ENCODE measurements around the gene KRT31. TPM values are rescaled to one million over a fixed set of nuclear protein-coding genes. Genes with fewer than 3 reads are reported as not detected.

The KRT31 gene
- polyA plus RNA-seq, 1 donor = not detected

DNA sequence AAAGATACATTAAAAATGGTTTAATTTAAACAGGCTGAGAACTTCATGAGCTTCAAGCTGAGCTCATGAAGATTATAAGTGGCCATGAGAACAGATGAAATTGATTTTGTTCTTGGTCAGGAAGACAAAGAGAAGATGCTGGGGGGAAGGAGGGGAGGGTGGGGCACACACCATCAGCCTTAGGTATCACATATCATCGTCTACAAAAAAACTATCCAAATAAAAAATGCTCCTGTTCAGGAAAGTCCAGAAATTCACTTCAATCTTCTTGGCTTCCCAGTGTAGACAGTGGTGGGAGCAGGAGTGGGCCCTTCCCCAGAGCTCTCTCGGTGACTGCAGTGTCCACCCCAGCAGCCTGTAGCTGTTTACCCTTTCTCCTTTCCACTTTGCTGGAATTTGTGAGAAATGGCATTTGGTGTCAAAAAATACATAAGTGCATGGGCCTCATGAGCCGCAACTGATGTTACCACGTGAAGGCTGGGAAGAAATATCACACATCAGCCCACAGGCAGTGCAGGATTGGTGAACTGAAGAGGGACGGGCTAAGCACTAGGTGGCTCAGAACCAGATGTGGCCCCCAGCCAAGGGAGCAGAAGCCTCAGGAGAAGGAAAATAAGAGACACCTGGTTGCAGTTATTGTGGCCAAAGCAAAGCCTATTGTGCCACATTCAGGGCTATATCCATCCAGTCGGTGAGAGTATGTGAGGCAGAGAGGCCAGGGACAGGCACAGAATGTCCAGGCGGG lies 20.9 kb upstream of the KRT31 start:
- Histone ChIP-seq H3K4me3 (ENCODE audit: low read length) (no peak overlapping the region), H3K27ac (ENCODE audit: low read length) (no peak overlapping the region), H3K36me3 (ENCODE audit: control insufficient read depth, insufficient read depth, low read length) (no peaks in the 10 kb centered on the region), H3K9me3 (ENCODE audit: control insufficient read depth, low read depth, low read length) (no peaks in the 10 kb centered on the region), H3K4me1 (ENCODE audit: control insufficient read depth, insufficient read depth, low read length) (no peaks in the 10 kb centered on the region), H3K27me3 (ENCODE audit: control insufficient read depth, insufficient read depth, low read length) (no peaks in the 10 kb centered on the region)
- no CpG with 5 or more reads among the region's 7 CpGs for WGBS (ENCODE audit: insufficient coverage, low lambda C conversion rate)
- no peak for DNase-seq

GRCh38 chr17:41417576-41418015 lies 20.2 kb upstream of the KRT31 start:
- 86% methylated on average over 1 of the region's 4 CpGs for WGBS (ENCODE audit: insufficient coverage, low lambda C conversion rate)
- no peaks in the 10 kb centered on the region for H3K36me3 ChIP-seq (ENCODE audit: control insufficient read depth, insufficient read depth, low read length)
- H3K4me1 ChIP-seq (ENCODE audit: control insufficient read depth, insufficient read depth, low read length) = no peaks in the 10 kb centered on the region
- no peak overlapping the region for H3K4me3 ChIP-seq (ENCODE audit: low read length)
- DNase-seq = no peak
- H3K9me3 ChIP-seq (ENCODE audit: control insufficient read depth, low read depth, low read length) = no peaks in the 10 kb centered on the region
- no peaks in the 10 kb centered on the region for H3K27me3 ChIP-seq (ENCODE audit: control insufficient read depth, insufficient read depth, low read length)
- H3K27ac ChIP-seq (ENCODE audit: low read length) = no peak overlapping the region

GRCh38 chr17:41417127-41417526 lies 19.7 kb upstream of the KRT31 start:
- no peak overlapping the region for H3K27ac ChIP-seq (ENCODE audit: low read length)
- no peaks in the 10 kb centered on the region for H3K4me1 ChIP-seq (ENCODE audit: control insufficient read depth, insufficient read depth, low read length)
- no peaks in the 10 kb centered on the region for H3K36me3 ChIP-seq (ENCODE audit: control insufficient read depth, insufficient read depth, low read length)
- no peaks in the 10 kb centered on the region for H3K9me3 ChIP-seq (ENCODE audit: control insufficient read depth, low read depth, low read length)
- no peak for DNase-seq
- no CpG with 5 or more reads among the region's 6 CpGs for WGBS (ENCODE audit: insufficient coverage, low lambda C conversion rate)
- no peaks in the 10 kb centered on the region for H3K27me3 ChIP-seq (ENCODE audit: control insufficient read depth, insufficient read depth, low read length)
- no peak overlapping the region for H3K4me3 ChIP-seq (ENCODE audit: low read length)

DNA sequence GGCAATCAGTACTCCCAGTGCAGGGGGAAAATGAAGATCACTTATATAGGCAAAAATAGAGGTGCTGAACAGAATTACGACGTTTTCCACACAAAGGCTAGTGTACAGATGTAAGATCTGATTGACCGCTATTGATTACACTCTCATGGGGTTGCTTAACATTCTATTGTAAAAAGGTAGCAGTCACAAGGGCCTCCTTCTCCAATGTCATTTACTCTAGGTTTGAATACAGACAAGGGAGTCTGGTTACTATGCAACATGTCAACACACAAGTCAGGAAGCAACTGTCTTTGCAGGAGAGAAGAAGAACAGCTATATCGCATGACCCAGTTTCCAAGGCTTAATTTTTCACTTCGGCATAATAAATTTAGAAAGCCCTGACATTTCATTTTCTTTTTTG lies 19.1 kb upstream of the KRT31 start:
- Histone ChIP-seq H3K27ac (ENCODE audit: low read length) (no peak overlapping the region), H3K36me3 (ENCODE audit: control insufficient read depth, insufficient read depth, low read length) (no peaks in the 10 kb centered on the region), H3K9me3 (ENCODE audit: control insufficient read depth, low read depth, low read length) (no peaks in the 10 kb centered on the region), H3K4me1 (ENCODE audit: control insufficient read depth, insufficient read depth, low read length) (no peaks in the 10 kb centered on the region), H3K27me3 (ENCODE audit: control insufficient read depth, insufficient read depth, low read length) (no peaks in the 10 kb centered on the region), H3K4me3 (ENCODE audit: low read length) (no peak overlapping the region)
- 88% methylated on average over 1 of the region's 5 CpGs for WGBS (ENCODE audit: insufficient coverage, low lambda C conversion rate)
- DNase-seq = no peak

DNA sequence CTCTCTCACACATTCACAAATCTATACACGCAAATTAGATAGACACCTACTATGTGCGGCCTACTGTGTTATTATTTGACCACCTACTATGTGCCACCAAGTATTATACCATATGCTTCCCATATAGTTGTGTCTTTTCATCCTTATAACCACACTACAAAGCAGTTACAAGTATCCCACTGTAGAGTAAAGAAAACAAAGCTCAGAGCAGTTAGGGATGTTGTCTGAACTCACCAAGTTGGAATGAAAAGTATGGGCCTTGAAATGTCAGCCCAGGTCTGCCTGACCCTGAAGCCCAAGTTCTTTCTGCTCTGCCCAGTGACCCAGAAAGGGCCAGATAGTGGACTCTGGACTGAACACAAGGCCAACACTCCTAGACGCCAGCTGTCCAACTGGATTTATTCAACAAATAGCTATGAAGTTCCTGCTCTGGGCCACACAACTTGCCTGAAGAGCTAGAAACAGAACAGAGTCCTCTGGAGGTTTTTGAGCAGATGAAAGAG lies 18.5 kb upstream of the KRT31 start:
- Histone ChIP-seq H3K4me1 (ENCODE audit: control insufficient read depth, insufficient read depth, low read length) (no peaks in the 10 kb centered on the region), H3K27me3 (ENCODE audit: control insufficient read depth, insufficient read depth, low read length) (no peaks in the 10 kb centered on the region), H3K4me3 (ENCODE audit: low read length) (no peak overlapping the region), H3K9me3 (ENCODE audit: control insufficient read depth, low read depth, low read length) (no peaks in the 10 kb centered on the region), H3K36me3 (ENCODE audit: control insufficient read depth, insufficient read depth, low read length) (no peaks in the 10 kb centered on the region), H3K27ac (ENCODE audit: low read length) (no peak overlapping the region)
- DNase-seq = no peak
- 65% methylated on average over 2 of the region's 3 CpGs for WGBS (ENCODE audit: insufficient coverage, low lambda C conversion rate)

- no peaks in the 10 kb centered on the region for H3K4me1 ChIP-seq (ENCODE audit: control insufficient read depth, insufficient read depth, low read length)
- no peak overlapping the region for H3K27ac ChIP-seq (ENCODE audit: low read length)
- no peak for DNase-seq
- WGBS (ENCODE audit: insufficient coverage, low lambda C conversion rate) = no CpG with 5 or more reads among the region's 4 CpGs
- H3K9me3 ChIP-seq (ENCODE audit: control insufficient read depth, low read depth, low read length) = no peaks in the 10 kb centered on the region
- no peaks in the 10 kb centered on the region for H3K27me3 ChIP-seq (ENCODE audit: control insufficient read depth, insufficient read depth, low read length)
- no peak overlapping the region for H3K4me3 ChIP-seq (ENCODE audit: low read length)
- H3K36me3 ChIP-seq (ENCODE audit: control insufficient read depth, insufficient read depth, low read length) = no peaks in the 10 kb centered on the region
Observed at GRCh38 chr17:41415411-41415810, 18.0 kb upstream of the KRT31 start.

DNA sequence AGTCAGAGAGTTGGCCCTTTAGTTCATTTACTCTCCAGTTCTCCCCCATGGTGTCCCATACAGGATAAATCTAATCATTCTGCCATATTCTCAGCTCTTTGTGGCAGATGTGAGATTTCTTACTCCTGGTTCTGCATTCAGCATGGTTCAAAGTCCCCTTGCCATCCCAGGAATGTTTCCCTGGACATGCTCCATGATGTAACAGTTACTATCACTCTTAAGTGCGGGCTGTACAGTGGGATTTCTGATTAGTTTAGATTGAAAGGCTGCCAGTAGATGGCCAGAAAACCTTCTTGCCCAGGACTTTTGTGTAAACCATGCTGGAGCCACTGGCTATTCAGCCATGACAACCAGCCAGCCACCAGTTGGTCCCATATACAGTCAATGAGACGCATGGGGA lies 16.6 kb upstream of the KRT31 start:
- Histone ChIP-seq H3K27me3 (ENCODE audit: control insufficient read depth, insufficient read depth, low read length) (no peaks in the 10 kb centered on the region), H3K27ac (ENCODE audit: low read length) (no peak overlapping the region), H3K4me3 (ENCODE audit: low read length) (no peak overlapping the region), H3K4me1 (ENCODE audit: control insufficient read depth, insufficient read depth, low read length) (no peaks in the 10 kb centered on the region), H3K9me3 (ENCODE audit: control insufficient read depth, low read depth, low read length) (no peaks in the 10 kb centered on the region), H3K36me3 (ENCODE audit: control insufficient read depth, insufficient read depth, low read length) (no peaks in the 10 kb centered on the region)
- no peak for DNase-seq
- no CpG with 5 or more reads among the region's 2 CpGs for WGBS (ENCODE audit: insufficient coverage, low lambda C conversion rate)

DNA sequence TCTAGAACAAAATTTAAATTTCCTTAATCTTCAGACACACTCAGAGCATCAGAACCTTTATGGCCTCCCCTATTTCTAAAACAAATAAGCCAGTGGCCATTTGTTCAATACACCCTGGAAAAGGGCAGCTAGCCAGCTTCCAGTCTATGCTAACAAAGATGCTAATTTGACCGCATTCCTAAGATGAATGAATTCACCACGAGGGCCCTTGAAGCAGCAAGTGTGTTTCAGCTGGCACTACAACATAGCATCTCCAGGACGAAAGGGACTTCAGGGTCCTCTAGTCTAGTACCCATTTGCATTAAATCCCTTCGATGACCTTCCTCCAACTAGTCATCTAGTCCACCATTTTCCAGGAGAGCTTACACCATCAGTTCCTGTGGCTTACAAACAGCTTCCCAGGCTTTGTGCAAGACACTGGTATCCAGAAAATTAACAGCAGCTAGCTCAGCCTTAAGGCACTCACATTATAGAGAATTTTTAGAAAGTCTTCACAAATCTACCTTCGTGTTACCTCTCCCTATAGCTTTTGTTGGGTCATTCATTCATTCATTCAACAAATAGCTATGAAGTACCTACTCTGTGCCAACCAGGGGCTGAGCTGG lies 16.0 kb upstream of the KRT31 start:
- WGBS (ENCODE audit: insufficient coverage, low lambda C conversion rate) = 69% methylated on average over 2 of the region's 5 CpGs
- no peaks in the 10 kb centered on the region for H3K9me3 ChIP-seq (ENCODE audit: control insufficient read depth, low read depth, low read length)
- H3K4me1 ChIP-seq (ENCODE audit: control insufficient read depth, insufficient read depth, low read length) = no peaks in the 10 kb centered on the region
- H3K4me3 ChIP-seq (ENCODE audit: low read length) = no peak overlapping the region
- no peaks in the 10 kb centered on the region for H3K27me3 ChIP-seq (ENCODE audit: control insufficient read depth, insufficient read depth, low read length)
- DNase-seq = no peak
- H3K36me3 ChIP-seq (ENCODE audit: control insufficient read depth, insufficient read depth, low read length) = no peaks in the 10 kb centered on the region
- H3K27ac ChIP-seq (ENCODE audit: low read length) = no peak overlapping the region

DNA sequence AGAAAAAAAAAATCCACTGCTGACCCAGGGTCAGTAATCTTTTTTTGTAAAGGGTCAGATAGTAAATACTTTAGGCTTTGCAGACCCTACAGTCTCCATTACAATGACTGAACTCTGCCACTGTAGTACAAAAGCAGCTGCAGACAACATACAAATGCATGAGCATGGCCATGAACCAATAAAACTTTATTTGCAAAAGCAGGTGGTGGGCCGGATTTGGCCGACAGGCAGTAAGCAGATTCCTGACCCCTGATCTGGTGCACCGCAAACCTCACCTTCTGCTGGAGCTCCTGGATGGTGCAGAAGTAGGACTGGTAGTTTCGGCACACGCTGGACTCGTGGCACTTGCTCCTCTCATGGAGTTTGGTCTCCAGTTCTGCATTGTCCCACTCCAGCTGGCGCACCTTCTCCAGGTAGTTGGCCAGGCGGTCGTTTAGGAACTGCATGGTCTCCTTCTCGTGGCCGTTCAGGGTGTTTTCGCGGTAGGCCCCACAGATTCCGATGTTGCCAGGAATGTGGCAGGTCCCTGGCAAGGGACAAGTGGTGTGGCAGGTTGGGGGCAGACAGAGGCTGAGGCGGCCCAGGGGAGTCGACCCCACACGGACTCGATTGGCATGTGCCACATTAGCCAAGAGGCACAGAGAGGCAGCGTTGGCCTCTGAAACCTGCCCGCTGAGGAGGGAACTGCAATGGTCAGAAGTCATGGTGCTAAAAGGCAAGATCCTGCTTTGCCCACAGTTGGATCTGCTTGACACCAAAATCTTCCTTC lies 13.8 kb upstream of the KRT31 start:
- H3K27me3 ChIP-seq (ENCODE audit: control insufficient read depth, insufficient read depth, low read length) = peaks cover 1% of the 10 kb centered on the region
- H3K9me3 ChIP-seq (ENCODE audit: control insufficient read depth, low read depth, low read length) = no peaks in the 10 kb centered on the region
- no peak overlapping the region for H3K4me3 ChIP-seq (ENCODE audit: low read length)
- no peaks in the 10 kb centered on the region for H3K36me3 ChIP-seq (ENCODE audit: control insufficient read depth, insufficient read depth, low read length)
- WGBS (ENCODE audit: insufficient coverage, low lambda C conversion rate) = no CpG with 5 or more reads among the region's 20 CpGs
- no peak overlapping the region for H3K27ac ChIP-seq (ENCODE audit: low read length)
- no peaks in the 10 kb centered on the region for H3K4me1 ChIP-seq (ENCODE audit: control insufficient read depth, insufficient read depth, low read length)
- no peak for DNase-seq

GRCh38 chr17:41407226-41407625 lies 9.8 kb upstream of the KRT31 start:
- Histone ChIP-seq H3K9me3 (ENCODE audit: control insufficient read depth, low read depth, low read length) (no peaks in the 10 kb centered on the region), H3K4me3 (ENCODE audit: low read length) (no peak overlapping the region), H3K27me3 (ENCODE audit: control insufficient read depth, insufficient read depth, low read length) (peaks cover 3% of the 10 kb centered on the region), H3K36me3 (ENCODE audit: control insufficient read depth, insufficient read depth, low read length) (no peaks in the 10 kb centered on the region), H3K27ac (ENCODE audit: low read length) (no peak overlapping the region), H3K4me1 (ENCODE audit: control insufficient read depth, insufficient read depth, low read length) (no peaks in the 10 kb centered on the region)
- WGBS (ENCODE audit: insufficient coverage, low lambda C conversion rate) = no CpG with 5 or more reads among the region's 10 CpGs
- DNase-seq = no peak

Measured in large intestine (tissue), 3 donors.